H1 (cell line): ENCODE results near the gene HIPK3. TPM values are rescaled to one million over a fixed set of nuclear protein-coding genes. Genes with fewer than 3 reads are reported as not detected.

Source experiments
- CEBPB ChIP-seq: IDR thresholded peaks from 2 replicates; pipeline ENCODE4 v1.6.1; 2012; ENCODE audit warnings: low read depth, low read length
- POLR2AphosphoS5 ChIP-seq: IDR thresholded peaks from 2 replicates; pipeline ENCODE4 v1.6.1; 2011; ENCODE audit warnings: low read depth, low read length
- TAF1 ChIP-seq: IDR thresholded peaks from 2 replicates; pipeline ENCODE4 v1.6.1; 2011; ENCODE audit warnings: mild to moderate bottlenecking, low read depth, low read length
- polyA plus RNA-seq, 7 experiments: library from polyadenylated mRNA; depleted of rRNA in 3 of 7; stranded (reverse) in 5 of 7; unstranded in 2 of 7; fragments of >200 nt in 5 of 7; fragments of 200-250 nt in 2 of 7; gene quantifications; 1 replicate in 5 of 7; 2 replicates in 1 of 7; 4 replicates in 1 of 7; pipeline versions ENCODE4 v1.2.1 to v1.2.3, GENCODE V29; 2011 to 2013; ENCODE audit warnings: missing spikeins in 2 of 7, mixed read lengths in 2 of 7
- total RNA-seq: library from RNA; stranded (reverse); fragmentation: NEBNext Ultra II Directional; extraction: Animal tissue kit (Norgen Biotek cat#: 25700); gene quantifications from 2 replicates; pipeline ENCODE4 v1.2.1, GENCODE V29; 2021
- TF ChIP-seq, protein P1 (sequence below): fragments of 300-600 bp; sonication (generic); IDR thresholded peaks from 2 replicates; pipeline ENCODE4 v1.7.1; 2012; ENCODE audit warnings: low read length, moderate library complexity, mild to moderate bottlenecking, inconsistent platforms; ENCODE audit not compliant: insufficient replicate concordance

HIPK3 gene
- total and polyA plus RNA-seq, 2 of the 8 experiments (the other 6 are each of a cell fraction or from before 2014, with no cell fraction given) = 5.0 to 22.3 TPM

GRCh38 chr11:33310720-33311500 lies 53.7 kb downstream of the HIPK3 start (continued):
- TF ChIP-seq POLR2AphosphoS5 (no peak), TAF1 (no peak), CEBPB (no peak)
- TF ChIP-seq, protein P1, sequence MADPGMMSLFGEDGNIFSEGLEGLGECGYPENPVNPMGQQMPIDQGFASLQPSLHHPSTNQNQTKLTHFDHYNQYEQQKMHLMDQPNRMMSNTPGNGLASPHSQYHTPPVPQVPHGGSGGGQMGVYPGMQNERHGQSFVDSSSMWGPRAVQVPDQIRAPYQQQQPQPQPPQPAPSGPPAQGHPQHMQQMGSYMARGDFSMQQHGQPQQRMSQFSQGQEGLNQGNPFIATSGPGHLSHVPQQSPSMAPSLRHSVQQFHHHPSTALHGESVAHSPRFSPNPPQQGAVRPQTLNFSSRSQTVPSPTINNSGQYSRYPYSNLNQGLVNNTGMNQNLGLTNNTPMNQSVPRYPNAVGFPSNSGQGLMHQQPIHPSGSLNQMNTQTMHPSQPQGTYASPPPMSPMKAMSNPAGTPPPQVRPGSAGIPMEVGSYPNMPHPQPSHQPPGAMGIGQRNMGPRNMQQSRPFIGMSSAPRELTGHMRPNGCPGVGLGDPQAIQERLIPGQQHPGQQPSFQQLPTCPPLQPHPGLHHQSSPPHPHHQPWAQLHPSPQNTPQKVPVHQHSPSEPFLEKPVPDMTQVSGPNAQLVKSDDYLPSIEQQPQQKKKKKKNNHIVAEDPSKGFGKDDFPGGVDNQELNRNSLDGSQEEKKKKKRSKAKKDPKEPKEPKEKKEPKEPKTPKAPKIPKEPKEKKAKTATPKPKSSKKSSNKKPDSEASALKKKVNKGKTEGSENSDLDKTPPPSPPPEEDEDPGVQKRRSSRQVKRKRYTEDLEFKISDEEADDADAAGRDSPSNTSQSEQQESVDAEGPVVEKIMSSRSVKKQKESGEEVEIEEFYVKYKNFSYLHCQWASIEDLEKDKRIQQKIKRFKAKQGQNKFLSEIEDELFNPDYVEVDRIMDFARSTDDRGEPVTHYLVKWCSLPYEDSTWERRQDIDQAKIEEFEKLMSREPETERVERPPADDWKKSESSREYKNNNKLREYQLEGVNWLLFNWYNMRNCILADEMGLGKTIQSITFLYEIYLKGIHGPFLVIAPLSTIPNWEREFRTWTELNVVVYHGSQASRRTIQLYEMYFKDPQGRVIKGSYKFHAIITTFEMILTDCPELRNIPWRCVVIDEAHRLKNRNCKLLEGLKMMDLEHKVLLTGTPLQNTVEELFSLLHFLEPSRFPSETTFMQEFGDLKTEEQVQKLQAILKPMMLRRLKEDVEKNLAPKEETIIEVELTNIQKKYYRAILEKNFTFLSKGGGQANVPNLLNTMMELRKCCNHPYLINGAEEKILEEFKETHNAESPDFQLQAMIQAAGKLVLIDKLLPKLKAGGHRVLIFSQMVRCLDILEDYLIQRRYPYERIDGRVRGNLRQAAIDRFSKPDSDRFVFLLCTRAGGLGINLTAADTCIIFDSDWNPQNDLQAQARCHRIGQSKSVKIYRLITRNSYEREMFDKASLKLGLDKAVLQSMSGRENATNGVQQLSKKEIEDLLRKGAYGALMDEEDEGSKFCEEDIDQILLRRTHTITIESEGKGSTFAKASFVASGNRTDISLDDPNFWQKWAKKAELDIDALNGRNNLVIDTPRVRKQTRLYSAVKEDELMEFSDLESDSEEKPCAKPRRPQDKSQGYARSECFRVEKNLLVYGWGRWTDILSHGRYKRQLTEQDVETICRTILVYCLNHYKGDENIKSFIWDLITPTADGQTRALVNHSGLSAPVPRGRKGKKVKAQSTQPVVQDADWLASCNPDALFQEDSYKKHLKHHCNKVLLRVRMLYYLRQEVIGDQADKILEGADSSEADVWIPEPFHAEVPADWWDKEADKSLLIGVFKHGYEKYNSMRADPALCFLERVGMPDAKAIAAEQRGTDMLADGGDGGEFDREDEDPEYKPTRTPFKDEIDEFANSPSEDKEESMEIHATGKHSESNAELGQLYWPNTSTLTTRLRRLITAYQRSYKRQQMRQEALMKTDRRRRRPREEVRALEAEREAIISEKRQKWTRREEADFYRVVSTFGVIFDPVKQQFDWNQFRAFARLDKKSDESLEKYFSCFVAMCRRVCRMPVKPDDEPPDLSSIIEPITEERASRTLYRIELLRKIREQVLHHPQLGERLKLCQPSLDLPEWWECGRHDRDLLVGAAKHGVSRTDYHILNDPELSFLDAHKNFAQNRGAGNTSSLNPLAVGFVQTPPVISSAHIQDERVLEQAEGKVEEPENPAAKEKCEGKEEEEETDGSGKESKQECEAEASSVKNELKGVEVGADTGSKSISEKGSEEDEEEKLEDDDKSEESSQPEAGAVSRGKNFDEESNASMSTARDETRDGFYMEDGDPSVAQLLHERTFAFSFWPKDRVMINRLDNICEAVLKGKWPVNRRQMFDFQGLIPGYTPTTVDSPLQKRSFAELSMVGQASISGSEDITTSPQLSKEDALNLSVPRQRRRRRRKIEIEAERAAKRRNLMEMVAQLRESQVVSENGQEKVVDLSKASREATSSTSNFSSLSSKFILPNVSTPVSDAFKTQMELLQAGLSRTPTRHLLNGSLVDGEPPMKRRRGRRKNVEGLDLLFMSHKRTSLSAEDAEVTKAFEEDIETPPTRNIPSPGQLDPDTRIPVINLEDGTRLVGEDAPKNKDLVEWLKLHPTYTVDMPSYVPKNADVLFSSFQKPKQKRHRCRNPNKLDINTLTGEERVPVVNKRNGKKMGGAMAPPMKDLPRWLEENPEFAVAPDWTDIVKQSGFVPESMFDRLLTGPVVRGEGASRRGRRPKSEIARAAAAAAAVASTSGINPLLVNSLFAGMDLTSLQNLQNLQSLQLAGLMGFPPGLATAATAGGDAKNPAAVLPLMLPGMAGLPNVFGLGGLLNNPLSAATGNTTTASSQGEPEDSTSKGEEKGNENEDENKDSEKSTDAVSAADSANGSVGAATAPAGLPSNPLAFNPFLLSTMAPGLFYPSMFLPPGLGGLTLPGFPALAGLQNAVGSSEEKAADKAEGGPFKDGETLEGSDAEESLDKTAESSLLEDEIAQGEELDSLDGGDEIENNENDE = no peak
